ENCODE measurements around the gene DZIP1.
A peak's percentile ranks its signal among the peaks of the same experiment; 100 is the strongest.

The DZIP1 gene

GRCh38 chr13:95643571-95643935 is 953 bp downstream of the DZIP1 start:
- DNase-seq, result no peak

GRCh38 chr13:95642999-95643398 is 1.5 kb downstream of the DZIP1 start:
- DNase-seq, result no peak

GRCh38 chr13:95642028-95642621 is 2.4 kb downstream of the DZIP1 start:
- DNase-seq, result no peak

- no peak for DNase-seq
Observed at GRCh38 chr13:95641291-95642027, 3.0 kb downstream of the DZIP1 start.

- DNase-seq, result no peak
Observed at GRCh38 chr13:95636853-95637252, 7.7 kb downstream of the DZIP1 start.

- DNase-seq, result no peak
Observed at GRCh38 chr13:95630593-95630992, 13.9 kb downstream of the DZIP1 start.

GRCh38 chr13:95629071-95629470 is 15.4 kb downstream of the DZIP1 start:
- DNase-seq, result no peak

GRCh38 chr13:95628488-95628887 is 16.0 kb downstream of the DZIP1 start:
- DNase-seq, result no peak

- no peak for DNase-seq
Observed at GRCh38 chr13:95627590-95627989, 16.9 kb downstream of the DZIP1 start.

GRCh38 chr13:95626768-95627167 is 17.7 kb downstream of the DZIP1 start:
- no peak for DNase-seq

GRCh38 chr13:95624020-95624419 is 20.5 kb downstream of the DZIP1 start:
- peak in 2 of 6 experiments; percentile 18 to 41 for DNase-seq

- DNase-seq, result no peak
Observed at GRCh38 chr13:95623141-95623540, 21.4 kb downstream of the DZIP1 start.

- no peak for DNase-seq
Observed at GRCh38 chr13:95620825-95621498, 23.5 kb downstream of the DZIP1 start.

GRCh38 chr13:95620030-95620824 is 24.3 kb downstream of the DZIP1 start:
- DNase-seq, result no peak

- no peak for DNase-seq
Observed at GRCh38 chr13:95615539-95615938, 29.0 kb downstream of the DZIP1 start.

GRCh38 chr13:95614641-95615245 is 29.8 kb downstream of the DZIP1 start:
- DNase-seq, result no peak

- no peak for DNase-seq
Observed at GRCh38 chr13:95608640-95609323, 35.7 kb downstream of the DZIP1 start.

- no peak for DNase-seq
Observed at GRCh38 chr13:95607366-95607765, 37.1 kb downstream of the DZIP1 start.

- no peak for DNase-seq
Observed at GRCh38 chr13:95605448-95606125, 38.9 kb downstream of the DZIP1 start.

- no peak for DNase-seq
Observed at GRCh38 chr13:95604556-95604915, 40.0 kb downstream of the DZIP1 start.

GRCh38 chr13:95603887-95604555 is 40.5 kb downstream of the DZIP1 start:
- DNase-seq, result no peak
